HepG2 (cell line): ENCODE data around the gene SIK3. TPM values are rescaled to one million over a fixed set of nuclear protein-coding genes. Genes with fewer than 3 reads are reported as not detected.

Experiments
- ARNT ChIP-seq: fragments of 450-650 bp; IDR thresholded peaks from 2 replicates; pipeline ENCODE4 v1.6.1; 2017
- BORCS8-MEF2B ChIP-seq: sonication (generic); formaldehyde crosslinking; IDR thresholded peaks from 2 replicates; pipeline ENCODE4 v1.8.0; 2022; ENCODE audit warnings: mild to moderate bottlenecking, missing genetic modification reagents
- FOXO4 ChIP-seq: sonication (generic); formaldehyde crosslinking; conservative IDR thresholded peaks from 2 replicates; pipeline ENCODE4 v1.8.1; 2023; ENCODE audit warnings: missing genetic modification reagents
- GPBP1L1 ChIP-seq: sonication (generic); formaldehyde crosslinking; IDR thresholded peaks from 2 replicates; pipeline ENCODE4 v1.5.0; 2020; ENCODE audit warnings: mild to moderate bottlenecking, missing genetic modification reagents
- IKZF5 ChIP-seq: IDR thresholded peaks from 2 replicates; pipeline ENCODE4 v1.6.1; 2018; ENCODE audit warnings: missing genetic modification reagents, mild to moderate bottlenecking, missing compliant biosample characterization
- JDP2 ChIP-seq: sonication (generic); formaldehyde crosslinking; IDR thresholded peaks from 2 replicates; pipeline ENCODE4 v1.8.1; 2022; ENCODE audit warnings: missing genetic modification reagents, borderline replicate concordance
- KDM6A ChIP-seq: IDR thresholded peaks from 2 replicates; pipeline ENCODE4 v1.6.1; 2016; ENCODE audit warnings: low read depth
- MEIS2 ChIP-seq: sonication (generic); formaldehyde crosslinking; IDR thresholded peaks from 2 replicates; pipeline ENCODE4 v1.9.0; 2021; ENCODE audit warnings: mild to moderate bottlenecking, missing genetic modification reagents
- NRL ChIP-seq: sonication (generic); formaldehyde crosslinking; IDR thresholded peaks from 2 replicates; pipeline ENCODE4 v1.5.0; 2020; ENCODE audit warnings: missing genetic modification reagents, mild to moderate bottlenecking, moderate library complexity, borderline replicate concordance
- RARA ChIP-seq: IDR thresholded peaks from 2 replicates; pipeline ENCODE4 v1.6.1; 2016; ENCODE audit warnings: missing genetic modification reagents, missing compliant biosample characterization
- SOX6 ChIP-seq, 2 experiments: fragments of 450-650 bp in 1 of 2; sonication (generic) in 1 of 2; formaldehyde crosslinking in 1 of 2; IDR thresholded peaks; 2 replicates each; pipeline versions ENCODE4 v1.4.0 to v1.6.1; 2017 to 2020; ENCODE audit warnings: antibody characterized with exemption in 1 of 2, mild to moderate bottlenecking in 1 of 2, missing genetic modification reagents in 1 of 2
- SPEN ChIP-seq: sonication (generic); formaldehyde crosslinking; IDR thresholded peaks from 2 replicates; pipeline ENCODE4 v1.5.1; 2020; ENCODE audit warnings: low read depth, mild to moderate bottlenecking, missing genetic modification reagents
- ZBTB1 ChIP-seq: sonication (generic); formaldehyde crosslinking; IDR thresholded peaks from 2 replicates; pipeline ENCODE4 v1.4.0; 2020; ENCODE audit warnings: missing genetic modification reagents, borderline replicate concordance
- ZBTB3 ChIP-seq: sonication (generic); formaldehyde crosslinking; IDR thresholded peaks from 2 replicates; pipeline ENCODE4 v1.4.0; 2020; ENCODE audit warnings: low read depth, mild to moderate bottlenecking, moderate library complexity, missing genetic modification reagents, borderline replicate concordance
- ZFP36L1 ChIP-seq: sonication (generic); formaldehyde crosslinking; IDR thresholded peaks from 2 replicates; pipeline ENCODE4 v1.8.0; 2022; ENCODE audit warnings: mild to moderate bottlenecking, missing genetic modification reagents, moderate library complexity
- ZNF17 ChIP-seq: sonication (generic); formaldehyde crosslinking; IDR thresholded peaks from 2 replicates; pipeline ENCODE4 v1.5.0; 2020; ENCODE audit warnings: mild to moderate bottlenecking, missing genetic modification reagents
- ZNF263 ChIP-seq: sonication (generic); formaldehyde crosslinking; IDR thresholded peaks from 2 replicates; pipeline ENCODE4 v1.4.0; 2020; ENCODE audit warnings: missing genetic modification reagents
- ZNF335 ChIP-seq: sonication (generic); formaldehyde crosslinking; IDR thresholded peaks from 2 replicates; pipeline ENCODE4 v1.4.0; 2020; ENCODE audit warnings: missing genetic modification reagents
- ZNF616 ChIP-seq: sonication (generic); formaldehyde crosslinking; IDR thresholded peaks from 2 replicates; pipeline ENCODE4 v1.5.0; 2020; ENCODE audit warnings: low read depth, mild to moderate bottlenecking, missing genetic modification reagents
- ZNF773 ChIP-seq: sonication (generic); formaldehyde crosslinking; IDR thresholded peaks from 2 replicates; pipeline ENCODE4 v1.4.0; 2020; ENCODE audit warnings: missing genetic modification reagents, borderline replicate concordance
- ZNF879 ChIP-seq: sonication (generic); formaldehyde crosslinking; IDR thresholded peaks from 2 replicates; pipeline ENCODE4 v1.8.1; 2023; ENCODE audit warnings: missing genetic modification reagents
- polyA plus RNA-seq, 8 experiments: library from polyadenylated mRNA; depleted of rRNA in 3 of 8; stranded (reverse) in 7 of 8; unstranded in 1 of 8; fragments of >200 nt; fragmentation: Illumina TruSeq in 4 of 8; extraction: Trizol in 4 of 8; gene quantifications; 2 replicates each; pipeline versions ENCODE4 v1.2.1 to v1.2.3, GENCODE V29; 2011 to 2016; ENCODE audit warnings: low read depth in 4 of 8, missing spikeins in 1 of 8, mixed read lengths in 1 of 8; ENCODE audit not compliant: insufficient read depth in 1 of 8
- total RNA-seq, 5 experiments: library from RNA; depleted of rRNA; stranded (reverse); fragments of >200 nt; fragmentation: Illumina TruSeq; extraction: Trizol; gene quantifications; 2 replicates each; pipeline ENCODE4 v1.2.3, GENCODE V29; 2016; ENCODE audit warnings: low read depth in 1 of 5
- TF ChIP-seq, protein P1 (sequence below): sonication (generic); formaldehyde crosslinking; IDR thresholded peaks from 2 replicates; pipeline ENCODE4 v1.8.1; 2023; ENCODE audit warnings: mild to moderate bottlenecking, moderate library complexity, missing genetic modification reagents
- TF ChIP-seq, protein P2 (sequence below): sonication (generic); formaldehyde crosslinking; IDR thresholded peaks from 2 replicates; pipeline ENCODE4 v1.4.0; 2020; ENCODE audit warnings: mild to moderate bottlenecking, missing genetic modification reagents, borderline replicate concordance

SIK3 gene
- total and polyA plus RNA-seq, 2 of the 13 experiments (the other 11 are each of a cell fraction or from before 2014, with no cell fraction given): 5.7 to 9.8 TPM

DNA sequence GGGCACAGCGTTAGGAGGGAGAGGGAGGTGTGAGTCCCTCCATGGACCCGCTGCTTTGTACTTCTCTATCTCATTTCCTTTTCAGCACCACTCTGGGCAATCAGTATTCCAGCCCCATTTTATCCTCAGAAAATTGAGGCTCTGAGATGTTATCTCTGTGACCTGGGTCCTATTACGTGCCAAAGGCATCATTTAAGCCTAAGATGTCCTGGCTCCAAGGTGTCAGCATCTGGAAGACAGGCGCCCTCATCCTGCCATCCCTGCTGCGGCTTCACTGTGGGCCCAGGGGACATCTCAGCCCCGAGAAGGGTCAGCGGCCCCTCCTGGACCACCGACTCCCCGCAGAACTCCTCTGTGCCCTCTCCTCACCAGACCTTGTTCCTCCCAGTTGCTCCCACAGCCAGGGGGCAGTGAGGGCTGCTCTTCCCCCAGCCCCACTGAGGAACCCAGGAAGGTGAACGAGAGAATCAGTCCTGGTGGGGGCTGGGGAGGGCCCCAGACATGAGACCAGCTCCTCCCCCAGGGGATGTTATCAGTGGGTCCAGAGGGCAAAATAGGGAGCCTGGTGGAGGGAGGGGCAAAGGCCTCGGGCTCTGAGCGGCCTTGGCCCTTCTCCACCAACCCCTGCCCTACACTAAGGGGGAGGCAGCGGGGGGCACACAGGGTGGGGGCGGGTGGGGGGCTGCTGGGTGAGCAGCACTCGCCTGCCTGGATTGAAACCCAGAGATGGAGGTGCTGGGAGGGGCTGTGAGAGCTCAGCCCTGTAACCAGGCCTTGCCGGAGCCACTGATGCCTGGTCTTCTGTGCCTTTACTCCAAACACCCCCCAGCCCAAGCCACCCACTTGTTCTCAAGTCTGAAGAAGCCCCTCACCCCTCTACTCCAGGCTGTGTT lies 269.4 kb downstream of the SIK3 start (continued):
- TF ChIP-seq ZNF616 (CRISPR knock-in tag) (no peak), BORCS8-MEF2B (CRISPR knock-in tag) (0 out of 2 replicates have a peak, but pooled peaks have one; percentile 15), ZNF773 (no peak), ZBTB3 (CRISPR knock-in tag) (no peak), JDP2 (CRISPR knock-in tag) (no peak; the same call in 1 of the 2 replicates), FOXO4 (CRISPR knock-in tag) (no peak), MEIS2 (CRISPR knock-in tag) (peak; percentile 78; the same call in 1 of the 2 replicates), KDM6A (CRISPR knock-in tag) (peak; percentile 93), SOX6 (IDR thresholded peaks at IDR 0.05) (no peak), SOX6 (CRISPR knock-in tag; IDR thresholded peaks at IDR 0.05) (peak; percentile 81), ZNF263 (CRISPR knock-in tag) (peak; percentile 53), ZNF335 (CRISPR knock-in tag) (no peak), ZNF17 (no peak), SPEN (CRISPR knock-in tag) (peak; percentile 82), ZBTB1 (CRISPR knock-in tag) (no peak), ZFP36L1 (CRISPR knock-in tag) (peak; percentile 61; the same call in 1 of the 2 replicates), NRL (CRISPR knock-in tag) (no peak), ARNT (no peak), GPBP1L1 (CRISPR knock-in tag) (no peak), RARA (CRISPR knock-in tag) (peak; percentile 95), ZNF879 (0 out of 2 replicates have a peak, but pooled peaks have one; percentile 9), IKZF5 (CRISPR knock-in tag) (peak; percentile 79; the same call in 1 of the 2 replicates)
- TF ChIP-seq, protein P1, sequence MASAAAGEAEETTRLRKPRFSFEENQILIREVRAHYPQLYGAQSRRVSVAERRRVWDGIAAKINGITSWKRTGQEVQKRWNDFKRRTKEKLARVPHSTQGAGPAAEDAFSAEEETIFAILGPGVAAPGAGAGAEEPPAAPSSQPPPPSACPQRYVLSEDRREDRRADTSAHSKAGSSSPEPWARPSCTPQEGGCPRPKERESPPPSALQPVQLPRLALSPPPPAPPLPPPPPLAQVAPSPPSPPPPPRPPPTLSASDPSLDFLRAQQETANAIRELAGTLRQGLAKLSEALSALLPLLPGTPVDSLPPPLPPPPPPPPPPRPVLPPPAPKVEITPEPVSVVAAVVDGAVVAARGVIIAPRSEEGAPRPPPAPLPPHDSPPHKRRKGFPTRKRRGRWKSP (CRISPR knock-in tag): no peak
- TF ChIP-seq, protein P2, sequence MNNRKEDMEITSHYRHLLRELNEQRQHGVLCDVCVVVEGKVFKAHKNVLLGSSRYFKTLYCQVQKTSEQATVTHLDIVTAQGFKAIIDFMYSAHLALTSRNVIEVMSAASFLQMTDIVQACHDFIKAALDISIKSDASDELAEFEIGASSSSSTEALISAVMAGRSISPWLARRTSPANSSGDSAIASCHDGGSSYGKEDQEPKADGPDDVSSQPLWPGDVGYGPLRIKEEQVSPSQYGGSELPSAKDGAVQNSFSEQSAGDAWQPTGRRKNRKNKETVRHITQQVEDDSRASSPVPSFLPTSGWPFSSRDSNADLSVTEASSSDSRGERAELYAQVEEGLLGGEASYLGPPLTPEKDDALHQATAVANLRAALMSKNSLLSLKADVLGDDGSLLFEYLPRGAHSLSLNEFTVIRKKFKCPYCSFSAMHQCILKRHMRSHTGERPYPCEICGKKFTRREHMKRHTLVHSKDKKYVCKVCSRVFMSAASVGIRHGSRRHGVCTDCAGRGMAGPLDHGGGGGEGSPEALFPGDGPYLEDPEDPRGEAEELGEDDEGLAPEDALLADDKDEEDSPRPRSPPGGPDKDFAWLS (CRISPR knock-in tag): no peak
